ENCODE results near the gene STAT4.
A peak's percentile ranks its signal among the peaks of the same experiment; 100 is the strongest.

STAT4 gene

DNA sequence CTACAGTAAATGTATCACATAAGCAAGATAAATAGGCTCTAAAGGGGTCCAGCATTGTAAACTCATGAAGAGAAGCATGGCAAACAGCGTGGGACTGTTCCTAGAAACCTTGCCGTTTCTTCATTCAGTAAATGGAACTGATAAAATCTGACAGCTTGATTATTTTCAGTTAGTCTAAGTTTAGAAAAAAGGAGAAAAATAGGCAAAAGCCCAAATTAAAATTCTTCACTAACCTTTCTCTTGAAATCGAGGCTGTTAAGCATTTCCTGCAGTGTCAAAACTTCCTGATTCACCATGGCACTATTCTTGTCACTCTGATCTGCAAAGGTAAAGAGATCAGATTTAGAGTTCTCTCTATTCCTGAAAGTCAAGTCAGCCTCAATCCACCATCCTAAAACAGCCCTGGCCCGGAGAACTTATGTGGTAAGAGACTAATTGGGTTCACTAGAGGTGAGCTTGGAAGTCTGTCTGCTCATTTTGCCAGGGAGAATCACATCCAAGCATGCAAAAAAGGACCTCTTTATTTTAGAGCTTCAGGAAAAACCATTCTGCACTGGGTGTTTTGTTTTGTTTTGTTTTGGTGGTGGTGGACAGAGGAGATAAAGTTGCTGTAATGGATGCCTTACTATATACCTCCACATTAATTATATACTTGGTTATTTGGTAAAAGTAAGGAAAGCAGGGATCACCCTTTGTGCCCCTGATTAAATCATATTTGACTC, 84.4 kb downstream of the STAT4 start:
- H3K9me3 ChIP-seq (replicated peaks; ENCODE audit: insufficient read depth, low read length) = no peaks in the 10 kb centered on the region
- H3K36me3 ChIP-seq (replicated peaks; ENCODE audit: insufficient read depth, low read length) = no peaks in the 10 kb centered on the region
- peak overlapping the region; percentile 29; the same call in 1 of the 2 replicates for H3K4me2 ChIP-seq (ENCODE audit: low read depth, low read length)
- no peak for DNase-seq
- no peaks in the 10 kb centered on the region for H3K27me3 ChIP-seq (replicated peaks; ENCODE audit: insufficient read depth, low read length)
- H3K9me2 ChIP-seq (replicated peaks; ENCODE audit: insufficient read depth, low read length) = no peaks in the 10 kb centered on the region
- 0 out of 2 replicates have a peak overlapping the region, but pooled peaks have one; percentile 8 for H2AFZ ChIP-seq (ENCODE audit: low read length)
- H3K79me2 ChIP-seq (ENCODE audit: low read length) = no peaks in the 10 kb centered on the region
- no peak overlapping the region for H3K4me3 ChIP-seq (ENCODE audit: low read length)
- H3K4me1 ChIP-seq (ENCODE audit: low read length) = peaks cover 11% of the 10 kb centered on the region; the same call in 1 of the 2 replicates
- no peaks in the 10 kb centered on the region for H3F3A ChIP-seq (ENCODE audit: insufficient read depth, low read length)
- TF ChIP-seq EZH2 (optimal IDR thresholded peaks at IDR 0.05; ENCODE audit: low read depth, low read length) (no peak), EZH2phosphoT487 (IDR thresholded peaks at IDR 0.05; ENCODE audit: low read length) (no peak)
- TF ChIP-seq, protein P1, sequence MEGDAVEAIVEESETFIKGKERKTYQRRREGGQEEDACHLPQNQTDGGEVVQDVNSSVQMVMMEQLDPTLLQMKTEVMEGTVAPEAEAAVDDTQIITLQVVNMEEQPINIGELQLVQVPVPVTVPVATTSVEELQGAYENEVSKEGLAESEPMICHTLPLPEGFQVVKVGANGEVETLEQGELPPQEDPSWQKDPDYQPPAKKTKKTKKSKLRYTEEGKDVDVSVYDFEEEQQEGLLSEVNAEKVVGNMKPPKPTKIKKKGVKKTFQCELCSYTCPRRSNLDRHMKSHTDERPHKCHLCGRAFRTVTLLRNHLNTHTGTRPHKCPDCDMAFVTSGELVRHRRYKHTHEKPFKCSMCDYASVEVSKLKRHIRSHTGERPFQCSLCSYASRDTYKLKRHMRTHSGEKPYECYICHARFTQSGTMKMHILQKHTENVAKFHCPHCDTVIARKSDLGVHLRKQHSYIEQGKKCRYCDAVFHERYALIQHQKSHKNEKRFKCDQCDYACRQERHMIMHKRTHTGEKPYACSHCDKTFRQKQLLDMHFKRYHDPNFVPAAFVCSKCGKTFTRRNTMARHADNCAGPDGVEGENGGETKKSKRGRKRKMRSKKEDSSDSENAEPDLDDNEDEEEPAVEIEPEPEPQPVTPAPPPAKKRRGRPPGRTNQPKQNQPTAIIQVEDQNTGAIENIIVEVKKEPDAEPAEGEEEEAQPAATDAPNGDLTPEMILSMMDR (IDR thresholded peaks at IDR 0.05; ENCODE audit: low read length) = no peak
- no peaks in the 10 kb centered on the region for H4K20me1 ChIP-seq (ENCODE audit: insufficient read depth, low read length)
- no peak overlapping the region for H3K27ac ChIP-seq (ENCODE audit: low read length)
- no peak overlapping the region for H3K9ac ChIP-seq (ENCODE audit: low read length)

DNA sequence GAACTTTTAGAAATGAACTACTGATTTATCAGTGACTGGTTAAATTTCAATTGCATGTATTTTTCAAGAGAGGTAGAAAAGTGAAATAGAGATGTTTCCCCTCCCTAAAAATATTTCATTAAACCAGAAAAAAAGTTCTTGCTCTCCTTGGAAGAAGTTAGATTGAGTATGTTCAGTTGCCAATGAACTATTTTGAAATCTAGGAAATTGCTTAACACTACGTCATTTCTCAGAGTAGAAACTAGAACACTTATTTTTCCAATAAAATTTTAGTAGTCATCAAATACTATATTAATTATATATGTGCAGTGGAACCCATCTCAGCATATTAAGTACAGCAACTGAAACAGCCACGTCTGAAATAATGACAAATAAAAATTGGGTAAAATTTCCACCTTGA, 85.0 kb downstream of the STAT4 start:
- Histone ChIP-seq H3K27me3 (replicated peaks; ENCODE audit: insufficient read depth, low read length) (no peaks in the 10 kb centered on the region), H3F3A (ENCODE audit: insufficient read depth, low read length) (no peaks in the 10 kb centered on the region), H3K79me2 (ENCODE audit: low read length) (no peaks in the 10 kb centered on the region), H4K20me1 (ENCODE audit: insufficient read depth, low read length) (no peaks in the 10 kb centered on the region), H3K27ac (ENCODE audit: low read length) (no peak overlapping the region), H3K36me3 (replicated peaks; ENCODE audit: insufficient read depth, low read length) (no peaks in the 10 kb centered on the region), H3K9me2 (replicated peaks; ENCODE audit: insufficient read depth, low read length) (no peaks in the 10 kb centered on the region), H3K9me3 (replicated peaks; ENCODE audit: insufficient read depth, low read length) (no peaks in the 10 kb centered on the region), H3K9ac (ENCODE audit: low read length) (no peak overlapping the region), H3K4me1 (ENCODE audit: low read length) (peaks cover 11% of the 10 kb centered on the region; the same call in 1 of the 2 replicates), H2AFZ (ENCODE audit: low read length) (no peak overlapping the region), H3K4me2 (ENCODE audit: low read depth, low read length) (peak overlapping the region; percentile 29; the same call in 1 of the 2 replicates), H3K4me3 (ENCODE audit: low read length) (no peak overlapping the region)
- no peak for DNase-seq
- TF ChIP-seq, protein P1 (IDR thresholded peaks at IDR 0.05; ENCODE audit: low read length) = no peak
- TF ChIP-seq EZH2phosphoT487 (IDR thresholded peaks at IDR 0.05; ENCODE audit: low read length) = no peak
- no peak for TF ChIP-seq EZH2 (optimal IDR thresholded peaks at IDR 0.05; ENCODE audit: low read depth, low read length)

DNA sequence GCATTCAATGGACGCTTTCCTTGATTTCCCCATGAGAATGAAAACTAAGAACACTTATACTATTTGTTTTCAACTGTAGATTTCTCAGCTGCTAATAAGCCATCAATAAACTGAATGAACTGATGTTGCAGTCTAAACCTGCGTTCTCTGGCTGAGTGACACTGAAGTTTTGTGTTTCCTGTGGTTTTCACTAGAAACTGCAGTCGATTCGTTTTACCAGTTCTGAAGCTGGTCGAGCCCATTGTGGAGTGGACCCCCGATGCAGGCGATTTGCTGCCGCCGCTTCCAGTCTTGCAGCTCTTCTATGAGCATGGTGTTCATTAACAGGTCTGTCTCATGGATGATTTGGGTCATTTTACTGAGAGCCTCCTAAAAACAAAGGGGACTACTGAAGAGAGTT, 86.2 kb downstream of the STAT4 start:
- no peak for DNase-seq
- no peaks in the 10 kb centered on the region for H3K79me2 ChIP-seq (ENCODE audit: low read length)
- H2AFZ ChIP-seq (ENCODE audit: low read length) = no peak overlapping the region

More for the DNA sequence above, 86.2 kb downstream of the STAT4 start:
- Histone ChIP-seq H3K4me2 (ENCODE audit: low read depth, low read length) (no peak overlapping the region), H3K9me2 (replicated peaks; ENCODE audit: insufficient read depth, low read length) (no peaks in the 10 kb centered on the region), H3K27me3 (replicated peaks; ENCODE audit: insufficient read depth, low read length) (no peaks in the 10 kb centered on the region), H3K9me3 (replicated peaks; ENCODE audit: insufficient read depth, low read length) (no peaks in the 10 kb centered on the region), H3K9ac (ENCODE audit: low read length) (no peak overlapping the region), H3F3A (ENCODE audit: insufficient read depth, low read length) (no peaks in the 10 kb centered on the region), H4K20me1 (ENCODE audit: insufficient read depth, low read length) (no peaks in the 10 kb centered on the region), H3K4me1 (ENCODE audit: low read length) (peaks cover 11% of the 10 kb centered on the region; the same call in 1 of the 2 replicates), H3K4me3 (ENCODE audit: low read length) (no peak overlapping the region), H3K36me3 (replicated peaks; ENCODE audit: insufficient read depth, low read length) (no peaks in the 10 kb centered on the region), H3K27ac (ENCODE audit: low read length) (no peak overlapping the region)
- TF ChIP-seq EZH2phosphoT487 (IDR thresholded peaks at IDR 0.05; ENCODE audit: low read length) (no peak), EZH2 (optimal IDR thresholded peaks at IDR 0.05; ENCODE audit: low read depth, low read length) (no peak)
- TF ChIP-seq, protein P1 (IDR thresholded peaks at IDR 0.05; ENCODE audit: low read length) = no peak

Measured in MM.1S (cell line).